T-helper 17 cell (primary cell): ENCODE measurements around the gene TMEM256. TPM values are rescaled to one million over a fixed set of nuclear protein-coding genes. Genes with fewer than 3 reads are reported as not detected.

ENCODE experiments used
- ATAC-seq: fragments of 150-1000 bp; cut with Tn5 transposase; 2 replicates; pipeline ENCODE4 v1.10.0; 2021; ENCODE audit warnings: mild to moderate bottlenecking, moderate library complexity
- DNase-seq, 3 donors: peaks; one replicate each; pipeline versions ENCODE4 v3.0.0 to v3.0.0-alpha.2; 2020 to 2021
- H3K9me3 ChIP-seq: one replicate; pipeline ENCODE4 v1.7.0; 2013; ENCODE audit warnings: low read length, mild to moderate bottlenecking; ENCODE audit not compliant: control insufficient read depth, poor library complexity, severe bottlenecking
- H3K27ac Mint-ChIP-seq: one replicate; pipeline ENCODE4 v1.8.0; 2022; ENCODE audit warnings: mild to moderate bottlenecking, moderate library complexity, mixed read lengths
- H3K27me3 Mint-ChIP-seq: one replicate; pipeline ENCODE4 v1.8.0; 2022; ENCODE audit warnings: mixed read lengths
- H3K36me3 Mint-ChIP-seq: one replicate; pipeline ENCODE4 v1.8.0; 2022; ENCODE audit warnings: low read depth, mixed read lengths
- H3K4me1 Mint-ChIP-seq: one replicate; pipeline ENCODE4 v1.8.0; 2022; ENCODE audit warnings: mild to moderate bottlenecking, mixed read lengths
- H3K4me3 Mint-ChIP-seq: one replicate; pipeline ENCODE4 v1.8.0; 2022; ENCODE audit warnings: mild to moderate bottlenecking, moderate library complexity, mixed read lengths
- total RNA-seq, 4 donors: library from RNA in 2 of 4; stranded (reverse) in 2 of 4; gene quantifications; one replicate each; pipeline ENCODE4 v1.2.3 and lab custom pipeline; 2022 to 2026

The TMEM256 gene
- total RNA-seq, 2 donors from 2014 or later = 27.3 to 31.7 TPM

DNA sequence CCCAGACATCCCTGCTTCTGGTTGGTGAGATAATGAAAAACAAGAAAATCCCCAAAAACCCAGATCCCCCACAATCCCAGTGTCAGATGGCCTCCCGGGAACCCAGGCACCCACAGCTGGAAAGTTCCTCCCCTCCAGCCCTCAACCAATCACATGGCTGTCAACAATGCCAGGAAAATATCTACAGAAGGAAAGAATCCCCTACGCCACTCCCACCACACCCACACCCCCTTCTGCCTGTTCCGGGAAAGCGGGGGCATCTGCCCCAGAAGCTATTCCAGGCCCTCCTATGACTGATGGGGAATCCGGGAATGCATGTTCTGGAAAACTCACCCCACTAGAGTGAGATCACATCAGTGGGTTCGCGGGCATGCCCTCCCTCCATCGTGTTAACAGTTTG lies 47.1 kb downstream of the TMEM256 start:
- no peak for ATAC-seq
- DNase-seq = no peak
- Mint-ChIP-seq H3K36me3 (no peaks in the 10 kb centered on the region), H3K4me3 (no peak overlapping the region), H3K27me3 (peaks cover 4% of the 10 kb centered on the region), H3K4me1 (peaks cover 21% of the 10 kb centered on the region), H3K27ac (no peak overlapping the region)
- no peaks in the 10 kb centered on the region for H3K9me3 ChIP-seq

DNA sequence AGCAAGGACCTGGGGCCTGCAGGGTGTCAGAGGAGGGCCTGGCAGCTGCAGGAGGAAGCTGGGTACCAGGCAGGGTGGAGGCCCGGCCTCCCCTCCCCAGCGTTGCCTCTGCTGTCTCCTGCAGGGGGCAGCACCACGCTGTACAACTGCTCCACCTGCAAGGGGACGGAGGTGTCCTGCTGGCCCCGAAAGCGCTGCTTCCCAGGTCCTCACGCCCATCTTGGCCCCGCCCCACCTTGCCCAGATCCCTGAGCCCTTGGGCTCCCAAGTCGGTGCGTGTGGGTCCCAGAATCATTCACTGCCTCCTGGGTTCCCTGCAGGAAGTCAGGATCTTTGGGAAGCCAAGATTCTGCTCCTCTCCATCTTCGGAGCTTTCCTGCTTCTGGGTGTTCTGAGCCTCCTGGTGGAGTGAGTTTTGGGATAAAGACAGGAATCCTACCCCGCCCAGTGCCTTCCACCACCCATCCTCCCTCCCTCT lies 47.8 kb downstream of the TMEM256 start:
- Mint-ChIP-seq H3K4me3 (no peak overlapping the region), H3K27ac (no peak overlapping the region), H3K36me3 (no peaks in the 10 kb centered on the region), H3K4me1 (peaks cover 24% of the 10 kb centered on the region), H3K27me3 (no peaks in the 10 kb centered on the region)
- DNase-seq (peak; percentile 69 to 83 (median 70)), ATAC-seq (peak; percentile 61)
- H3K9me3 ChIP-seq = no peaks in the 10 kb centered on the region

DNA sequence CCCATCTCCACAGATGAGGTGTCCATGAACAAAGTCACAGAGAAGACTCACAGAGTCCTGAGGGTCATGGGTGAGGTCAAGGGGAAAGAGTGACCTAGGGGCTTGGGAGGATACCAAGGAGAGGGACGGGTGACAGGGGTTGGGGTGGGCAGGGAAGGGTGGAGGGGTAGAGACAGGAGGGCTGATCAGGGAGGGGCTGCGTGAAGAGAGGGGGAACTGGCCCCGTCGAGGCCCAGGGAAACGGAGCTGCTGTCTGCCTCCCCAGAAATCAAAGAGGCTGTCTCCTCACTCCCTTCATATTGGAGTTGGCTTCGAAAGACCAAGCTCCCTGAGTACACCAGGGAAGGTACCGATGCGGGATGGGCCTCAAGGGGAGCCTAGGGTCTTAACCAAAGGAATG lies 48.3 kb downstream of the TMEM256 start:
- DNase-seq (no peak), ATAC-seq (no peak)
- Mint-ChIP-seq H3K36me3 (no peaks in the 10 kb centered on the region), H3K4me3 (no peak overlapping the region), H3K4me1 (peaks cover 26% of the 10 kb centered on the region), H3K27ac (no peak overlapping the region), H3K27me3 (no peaks in the 10 kb centered on the region)
- H3K9me3 ChIP-seq = no peaks in the 10 kb centered on the region

DNA sequence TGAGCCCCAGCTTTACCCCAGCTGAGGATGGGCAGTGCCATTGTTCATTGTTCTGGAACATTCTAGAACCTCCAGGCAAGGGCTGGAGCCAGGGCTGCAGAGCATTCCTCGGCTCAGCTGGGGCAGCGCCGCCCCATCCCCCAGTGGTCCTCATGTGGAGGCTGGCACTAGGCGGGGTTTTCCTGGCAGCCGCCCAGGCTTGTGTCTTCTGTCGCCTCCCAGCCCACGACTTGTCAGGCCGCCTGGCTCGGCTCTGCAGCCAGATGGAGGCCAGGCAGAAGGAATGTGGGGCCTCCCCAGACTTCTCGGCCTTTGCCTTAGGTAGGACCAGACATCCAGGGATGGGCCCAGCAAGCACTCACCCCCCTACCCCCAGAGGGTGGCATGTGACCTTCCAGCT lies 48.8 kb downstream of the TMEM256 start, which contains the start of gene TMEM95:
Gene TMEM95, plus strand, starts transcription at position 104 of the 400 bp plus-strand sequence. Its CDS starts 49 bp downstream, at position 153.
- Mint-ChIP-seq H3K36me3 (no peaks in the 10 kb centered on the region), H3K27ac (peak within 1 kb of the TSS; percentile 24), H3K27me3 (no peaks in the 10 kb centered on the region), H3K4me1 (peaks cover 27% of the 10 kb centered on the region), H3K4me3 (peak within 1 kb of the TSS; percentile 31)
- ATAC-seq (no peak), DNase-seq (no peak)
- H3K9me3 ChIP-seq = no peaks in the 10 kb centered on the region

- no peaks in the 10 kb centered on the region for H3K36me3 Mint-ChIP-seq
- H3K4me3 Mint-ChIP-seq = peak overlapping the region; percentile 31
- DNase-seq (no peak), ATAC-seq (peak; percentile 8)
- H3K27ac Mint-ChIP-seq = peak overlapping the region; percentile 24
- no peaks in the 10 kb centered on the region for H3K9me3 ChIP-seq
- H3K4me1 Mint-ChIP-seq = peaks cover 32% of the 10 kb centered on the region
- no peaks in the 10 kb centered on the region for H3K27me3 Mint-ChIP-seq
Observed at GRCh38 chr17:7354262-7354843, 49.5 kb downstream of the TMEM256 start.

Other genes starting within 250 kb of the TMEM256 start
- gene ASGR1, start 224.7 kb downstream of the TMEM256 start, total RNA-seq = under 1 TPM; 0.42 to 0.92 TPM
- gene DLG4, start 184.3 kb downstream of the TMEM256 start, total RNA-seq = 10 to 100 TPM in 1 of 2 donors, 1 to 10 TPM in 1; 9.8 to 16.1 TPM
- gene ACADVL, start 184.2 kb downstream of the TMEM256 start, total RNA-seq = 100 to 1,000 TPM; 268 to 279 TPM
- 10 to 100 TPM; 37.0 to 46.9 TPM for gene DVL2, start 169.6 kb downstream of the TMEM256 start, total RNA-seq
- gene PHF23, start 164.6 kb downstream of the TMEM256 start, total RNA-seq = 10 to 100 TPM; 19.2 to 23.2 TPM
- gene GABARAP, start 161.6 kb downstream of the TMEM256 start, total RNA-seq = 100 to 1,000 TPM; 212 to 247 TPM
- gene CTDNEP1, start 152.4 kb downstream of the TMEM256 start, total RNA-seq = 100 to 1,000 TPM; 112 to 115 TPM
- gene ELP5, start 151.9 kb downstream of the TMEM256 start, total RNA-seq = 10 to 100 TPM; 43.0 to 51.0 TPM
- gene CLDN7, start 141.6 kb downstream of the TMEM256 start, total RNA-seq = 1 to 10 TPM in 1 of 2 donors, under 1 TPM in 1; 0.78 to 1.2 TPM
- not detected for gene SLC2A4, start 122.4 kb downstream of the TMEM256 start, total RNA-seq
- not detected for gene YBX2, start 109.5 kb downstream of the TMEM256 start, total RNA-seq
- 100 to 1,000 TPM; 496 to 601 TPM for gene EIF5A, start 96.5 kb downstream of the TMEM256 start, total RNA-seq
- 100 to 1,000 TPM in 1 of 2 donors, 10 to 100 TPM in 1; 96.5 to 104 TPM for gene GPS2, start 88.7 kb downstream of the TMEM256 start, total RNA-seq
- gene NEURL4, start 74.8 kb downstream of the TMEM256 start, total RNA-seq = 10 to 100 TPM; 29.9 to 43.8 TPM
- gene ACAP1, start 67.6 kb downstream of the TMEM256 start, total RNA-seq = 100 to 1,000 TPM; 641 to 702 TPM
- 1 to 10 TPM; 1.6 to 2.7 TPM for gene KCTD11, start 51.9 kb downstream of the TMEM256 start, total RNA-seq
- not detected for gene TMEM95, start 48.9 kb downstream of the TMEM256 start, total RNA-seq
- 1 to 10 TPM; 4.8 to 5.9 TPM for gene TNK1, start 23.0 kb downstream of the TMEM256 start, total RNA-seq
- 100 to 1,000 TPM; 120 to 126 TPM for gene PLSCR3, start 9.6 kb downstream of the TMEM256 start, total RNA-seq
- 1 to 10 TPM; 5.1 to 6.5 TPM for gene NLGN2, start 3.7 kb upstream of the TMEM256 start, total RNA-seq
- gene SPEM1, start 16.2 kb upstream of the TMEM256 start, total RNA-seq = not detected
- not detected for gene SPEM2, start 21.5 kb upstream of the TMEM256 start, total RNA-seq
- gene SPEM3, start 24.8 kb upstream of the TMEM256 start, total RNA-seq = not detected
- gene TMEM102, start 31.3 kb upstream of the TMEM256 start, total RNA-seq = 10 to 100 TPM; 12.6 to 13.2 TPM
- 1 to 10 TPM; 2.0 to 2.6 TPM for gene FGF11, start 35.4 kb upstream of the TMEM256 start, total RNA-seq
- gene CHRNB1, start 41.0 kb upstream of the TMEM256 start, total RNA-seq = 1 to 10 TPM; 7.0 to 7.2 TPM
- gene ZBTB4, start 75.5 kb upstream of the TMEM256 start, total RNA-seq = 10 to 100 TPM; 44.9 to 49.5 TPM
- not detected for gene SLC35G6, start 77.3 kb upstream of the TMEM256 start, total RNA-seq
- 100 to 1,000 TPM; 553 to 572 TPM for gene POLR2A, start 80.3 kb upstream of the TMEM256 start, total RNA-seq
- 10 to 100 TPM; 41.7 to 49.2 TPM for gene TNFSF12, start 145.0 kb upstream of the TMEM256 start, total RNA-seq
- 1 to 10 TPM; 2.9 to 3.1 TPM for gene TNFSF13, start 154.7 kb upstream of the TMEM256 start, total RNA-seq
- gene SENP3, start 157.8 kb upstream of the TMEM256 start, total RNA-seq = 10 to 100 TPM; 33.4 to 37.0 TPM
- 1 to 10 TPM; 3.9 to 8.1 TPM for gene CD68, start 175.5 kb upstream of the TMEM256 start, total RNA-seq
- gene MPDU1, start 179.8 kb upstream of the TMEM256 start, total RNA-seq = 10 to 100 TPM; 28.9 to 32.7 TPM
- gene SOX15, start 186.0 kb upstream of the TMEM256 start, total RNA-seq = not detected
- 10 to 100 TPM; 22.3 to 23.4 TPM for gene FXR2, start 210.8 kb upstream of the TMEM256 start, total RNA-seq
- gene SAT2, start 223.7 kb upstream of the TMEM256 start, total RNA-seq = 10 to 100 TPM; 39.1 to 42.9 TPM
- under 1 TPM in 1 of 2 donors, not detected in 1; 0.40 TPM for gene SHBG, start 226.0 kb upstream of the TMEM256 start, total RNA-seq
- under 1 TPM in 1 of 2 donors, not detected in 1; 0.15 TPM for gene ATP1B2, start 246.8 kb upstream of the TMEM256 start, total RNA-seq